ENCODE measurements around the gene GJE1.
A peak's percentile ranks its signal among the peaks of the same experiment; 100 is the strongest.
"Not testable (repeated sequence)": the region's sequence is repeated elsewhere in the genome, so short reads cannot be mapped to it uniquely, and the experiment has no call there.

GJE1 gene

DNA sequence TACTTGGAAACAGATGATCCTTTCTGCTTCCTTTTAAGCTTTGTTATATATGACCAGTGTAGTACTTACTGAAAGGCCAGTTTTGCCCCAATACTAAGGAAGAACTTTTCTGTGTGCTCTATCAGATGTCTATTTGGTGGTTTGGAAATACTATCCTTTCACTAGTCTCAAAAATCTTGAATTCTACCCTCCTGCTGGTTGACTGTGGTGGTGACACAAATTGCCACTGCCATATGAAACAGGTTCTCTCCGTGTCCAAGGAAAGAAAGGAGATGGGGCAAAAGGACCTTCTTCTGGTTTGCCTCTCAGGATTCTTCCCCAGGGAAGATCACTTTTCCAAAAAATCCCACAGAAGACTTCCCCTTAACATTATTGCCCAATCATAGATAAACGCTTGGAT is 6.2 kb downstream of the GJE1 start:
- Histone ChIP-seq H3K4me1 (ENCODE audit: insufficient read depth, low read length) (no peaks in the 10 kb centered on the region), H3K36me3 (ENCODE audit: insufficient read depth, low read length) (no peaks in the 10 kb centered on the region), H3K27me3 (ENCODE audit: control insufficient read depth in 1 of 2, insufficient read depth in 2 of 2, low read length in 2 of 2) (no peaks in the 10 kb centered on the region), H3K9me3 (ENCODE audit: low read length) (no peaks in the 10 kb centered on the region), H3K4me3 (ENCODE audit: low read depth in 1 of 2, low read length in 2 of 2) (no peak overlapping the region), H3K9ac (ENCODE audit: low read length) (no peak overlapping the region), H3K27ac (ENCODE audit: low read depth, low read length) (no peak overlapping the region)

DNA sequence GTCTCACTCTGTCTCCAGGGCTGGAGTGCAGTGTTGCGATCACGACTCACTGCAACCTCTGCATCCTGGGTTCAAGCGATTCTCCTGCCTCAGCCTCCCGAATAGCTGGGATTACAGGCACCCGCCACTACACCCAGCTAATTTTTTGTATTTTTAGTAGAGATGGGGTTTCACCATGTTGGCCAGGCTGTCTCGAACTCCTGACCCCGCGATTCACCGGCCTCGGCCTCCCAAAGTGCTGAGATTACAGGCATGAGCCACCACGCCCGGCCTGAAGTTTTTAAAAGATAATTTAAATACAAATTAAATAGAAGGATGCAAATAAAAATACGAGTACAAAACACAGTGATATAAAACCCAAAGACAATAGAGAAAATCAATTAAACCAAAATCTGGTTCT is 8.8 kb downstream of the GJE1 start:
- H3K36me3 ChIP-seq (ENCODE audit: insufficient read depth, low read length); H3K4me3 ChIP-seq (ENCODE audit: low read depth in 1 of 2, low read length in 2 of 2); H3K9me3 ChIP-seq (ENCODE audit: low read length); H3K9ac ChIP-seq (ENCODE audit: low read length); H3K27ac ChIP-seq (ENCODE audit: low read depth, low read length); H3K27me3 ChIP-seq (ENCODE audit: control insufficient read depth in 1 of 2, insufficient read depth in 2 of 2, low read length in 2 of 2); H3K4me1 ChIP-seq (ENCODE audit: insufficient read depth, low read length): not testable (repeated sequence)

DNA sequence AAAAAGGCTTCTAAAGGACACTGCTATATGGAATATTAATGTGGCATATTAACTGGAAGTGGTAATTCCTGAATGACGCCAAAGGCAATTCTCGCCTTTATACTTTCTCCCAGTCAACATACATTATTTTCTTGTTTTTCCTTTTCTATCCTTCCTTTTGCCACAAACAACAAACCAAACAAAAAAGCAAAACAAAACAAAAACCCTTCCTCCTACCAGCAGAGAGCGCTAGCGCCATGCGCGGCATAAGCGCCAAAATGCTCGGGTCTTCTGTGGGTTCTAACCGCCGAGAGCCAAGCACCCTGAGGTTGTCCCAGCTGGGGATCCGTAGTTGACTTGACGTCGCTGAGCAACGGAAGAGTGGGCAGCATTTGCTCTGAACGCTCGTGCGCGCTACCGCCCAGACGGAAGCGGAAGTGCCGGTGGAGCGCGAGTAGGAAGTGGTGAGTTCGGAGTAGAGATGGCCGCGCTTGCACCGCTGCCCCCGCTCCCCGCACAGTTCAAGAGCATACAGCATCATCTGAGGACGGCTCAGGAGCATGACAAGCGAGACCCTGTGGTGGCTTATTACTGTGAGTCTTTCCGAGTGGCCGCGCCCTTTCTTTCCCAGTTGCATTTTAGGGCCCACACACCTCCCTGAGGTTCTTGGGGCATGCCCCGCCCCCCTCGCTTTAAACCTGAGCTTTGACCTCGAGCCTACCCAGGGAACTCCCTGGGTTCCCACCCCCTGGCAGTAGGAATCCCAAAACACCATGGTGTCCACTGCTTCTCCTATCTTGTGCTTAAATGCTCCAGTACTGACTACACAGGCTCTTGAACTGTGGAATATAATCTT is 14.3 kb downstream of the GJE1 start, which contains the start of the genes NMBR and VTA1:
TSS of gene NMBR (minus strand) at position 295 of the 835 bp plus-strand sequence. CDS start 58,464 bp downstream, outside the sequence.
TSS of gene VTA1 (plus strand) at position 436 of the 835 bp plus-strand sequence. CDS start at position 461, 25 bp downstream.
- H3K27me3 ChIP-seq (ENCODE audit: control insufficient read depth in 1 of 2, insufficient read depth in 2 of 2, low read length in 2 of 2): no peaks in the 10 kb centered on the region
- peak within 1 kb of the TSS; percentile 75 for H3K9ac ChIP-seq (ENCODE audit: low read length)
- peaks cover 13% of the 10 kb centered on the region for H3K4me1 ChIP-seq (ENCODE audit: insufficient read depth, low read length)
- no peaks in the 10 kb centered on the region for H3K36me3 ChIP-seq (ENCODE audit: insufficient read depth, low read length)
- peak within 1 kb of the TSS; percentile 69 for H3K27ac ChIP-seq (ENCODE audit: low read depth, low read length)
- no peaks in the 10 kb centered on the region for H3K9me3 ChIP-seq (ENCODE audit: low read length)
- H3K4me3 ChIP-seq (ENCODE audit: low read depth in 1 of 2, low read length in 2 of 2): peak within 1 kb of the TSS; percentile 73 to 78

DNA sequence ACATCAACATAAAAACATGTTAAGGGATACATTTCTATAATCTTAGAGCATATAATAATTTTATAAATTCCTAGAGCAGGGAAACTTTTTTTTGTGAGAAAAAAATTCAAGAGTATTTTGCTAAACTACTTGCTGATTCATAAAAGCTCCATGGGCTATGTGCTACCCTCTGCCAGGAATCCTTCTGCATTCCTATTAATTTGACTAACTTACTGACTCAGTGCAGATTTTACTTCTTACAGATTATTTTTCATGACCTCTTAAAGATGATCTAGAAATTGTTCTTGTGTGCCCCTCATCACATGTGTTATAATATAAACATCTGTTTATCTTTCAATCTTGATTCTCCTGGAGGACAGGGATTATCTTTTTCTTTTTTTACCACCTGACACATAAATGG is 20.0 kb downstream of the GJE1 start:
- Histone ChIP-seq H3K9ac (ENCODE audit: low read length) (no peak overlapping the region), H3K27ac (ENCODE audit: low read depth, low read length) (no peak overlapping the region), H3K4me3 (ENCODE audit: low read depth in 1 of 2, low read length in 2 of 2) (no peak overlapping the region), H3K4me1 (ENCODE audit: insufficient read depth, low read length) (peaks cover 23% of the 10 kb centered on the region), H3K9me3 (ENCODE audit: low read length) (no peaks in the 10 kb centered on the region), H3K27me3 (ENCODE audit: control insufficient read depth in 1 of 2, insufficient read depth in 2 of 2, low read length in 2 of 2) (no peaks in the 10 kb centered on the region), H3K36me3 (ENCODE audit: insufficient read depth, low read length) (no peaks in the 10 kb centered on the region)

DNA sequence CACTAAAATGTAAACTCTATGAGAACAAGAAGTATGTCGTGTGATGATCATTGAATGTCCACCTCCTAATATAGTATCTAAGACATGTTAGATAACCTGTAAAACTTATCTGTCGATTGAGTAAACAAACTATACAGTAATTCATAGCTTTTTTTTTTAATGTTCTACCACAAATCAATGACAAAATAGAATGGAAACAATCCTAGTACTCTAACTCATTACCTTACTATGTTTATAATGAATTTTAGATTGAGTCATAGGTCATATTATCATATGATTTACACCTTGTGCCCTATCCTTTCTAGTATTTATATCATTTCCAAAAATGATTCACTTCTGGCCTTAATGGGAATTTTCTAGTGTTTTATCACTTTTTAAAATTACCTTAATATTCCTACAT is 20.5 kb downstream of the GJE1 start:
- H3K9me3 ChIP-seq (ENCODE audit: low read length): no peaks in the 10 kb centered on the region
- no peaks in the 10 kb centered on the region for H3K27me3 ChIP-seq (ENCODE audit: control insufficient read depth in 1 of 2, insufficient read depth in 2 of 2, low read length in 2 of 2)
- H3K9ac ChIP-seq (ENCODE audit: low read length): no peak overlapping the region
- peaks cover 19% of the 10 kb centered on the region for H3K4me1 ChIP-seq (ENCODE audit: insufficient read depth, low read length)
- H3K36me3 ChIP-seq (ENCODE audit: insufficient read depth, low read length): no peaks in the 10 kb centered on the region
- no peak overlapping the region for H3K27ac ChIP-seq (ENCODE audit: low read depth, low read length)
- H3K4me3 ChIP-seq (ENCODE audit: low read depth in 1 of 2, low read length in 2 of 2): no peak overlapping the region

DNA sequence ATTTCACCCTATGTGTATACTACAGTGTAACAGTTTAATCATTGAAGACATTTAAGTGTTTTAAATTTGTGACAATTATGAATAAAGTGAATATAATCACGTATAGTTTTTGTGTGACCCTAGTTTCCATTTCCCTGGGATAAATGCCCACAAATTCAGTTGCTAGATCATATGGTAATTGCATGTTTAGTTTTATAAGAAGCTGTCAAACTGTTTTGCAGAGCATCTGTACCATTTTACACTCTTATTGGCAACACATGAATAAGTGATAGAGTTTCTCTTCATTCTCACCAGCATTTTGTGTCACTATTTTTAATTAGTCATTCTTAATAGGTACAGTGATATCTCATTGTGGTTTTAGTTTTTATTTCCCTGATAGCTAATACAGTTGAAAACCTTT is 21.6 kb downstream of the GJE1 start:
- H3K4me1 ChIP-seq (ENCODE audit: insufficient read depth, low read length): peaks cover 10% of the 10 kb centered on the region
- H3K9ac ChIP-seq (ENCODE audit: low read length): no peak overlapping the region
- H3K4me3 ChIP-seq (ENCODE audit: low read depth in 1 of 2, low read length in 2 of 2): no peak overlapping the region
- no peaks in the 10 kb centered on the region for H3K27me3 ChIP-seq (ENCODE audit: control insufficient read depth in 1 of 2, insufficient read depth in 2 of 2, low read length in 2 of 2)
- no peaks in the 10 kb centered on the region for H3K36me3 ChIP-seq (ENCODE audit: insufficient read depth, low read length)
- no peak overlapping the region for H3K27ac ChIP-seq (ENCODE audit: low read depth, low read length)
- H3K9me3 ChIP-seq (ENCODE audit: low read length): no peaks in the 10 kb centered on the region

DNA sequence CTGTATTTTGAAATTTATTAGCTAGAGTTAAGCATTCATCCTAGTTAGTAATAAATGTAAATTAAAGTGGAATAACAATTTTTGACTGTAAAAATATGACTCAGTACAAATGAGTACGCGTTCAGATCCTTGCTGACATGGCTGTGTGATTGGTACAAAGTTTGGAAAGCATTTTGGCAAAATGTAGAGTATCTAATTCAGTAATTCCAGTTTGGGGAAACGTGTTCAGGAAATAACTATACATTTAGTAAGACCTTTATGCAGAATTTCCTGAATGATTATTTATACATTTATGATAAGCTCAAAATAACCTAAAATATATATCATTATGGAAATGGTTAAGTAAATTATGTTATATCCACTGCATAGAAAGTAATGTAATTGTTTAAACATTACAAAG is 22.4 kb downstream of the GJE1 start:
- Histone ChIP-seq H3K36me3 (ENCODE audit: insufficient read depth, low read length) (no peaks in the 10 kb centered on the region), H3K27ac (ENCODE audit: low read depth, low read length) (no peak overlapping the region), H3K4me1 (ENCODE audit: insufficient read depth, low read length) (peaks cover 10% of the 10 kb centered on the region), H3K27me3 (ENCODE audit: control insufficient read depth in 1 of 2, insufficient read depth in 2 of 2, low read length in 2 of 2) (no peaks in the 10 kb centered on the region), H3K9me3 (ENCODE audit: low read length) (no peaks in the 10 kb centered on the region), H3K4me3 (ENCODE audit: low read depth in 1 of 2, low read length in 2 of 2) (no peak overlapping the region), H3K9ac (ENCODE audit: low read length) (no peak overlapping the region)

DNA sequence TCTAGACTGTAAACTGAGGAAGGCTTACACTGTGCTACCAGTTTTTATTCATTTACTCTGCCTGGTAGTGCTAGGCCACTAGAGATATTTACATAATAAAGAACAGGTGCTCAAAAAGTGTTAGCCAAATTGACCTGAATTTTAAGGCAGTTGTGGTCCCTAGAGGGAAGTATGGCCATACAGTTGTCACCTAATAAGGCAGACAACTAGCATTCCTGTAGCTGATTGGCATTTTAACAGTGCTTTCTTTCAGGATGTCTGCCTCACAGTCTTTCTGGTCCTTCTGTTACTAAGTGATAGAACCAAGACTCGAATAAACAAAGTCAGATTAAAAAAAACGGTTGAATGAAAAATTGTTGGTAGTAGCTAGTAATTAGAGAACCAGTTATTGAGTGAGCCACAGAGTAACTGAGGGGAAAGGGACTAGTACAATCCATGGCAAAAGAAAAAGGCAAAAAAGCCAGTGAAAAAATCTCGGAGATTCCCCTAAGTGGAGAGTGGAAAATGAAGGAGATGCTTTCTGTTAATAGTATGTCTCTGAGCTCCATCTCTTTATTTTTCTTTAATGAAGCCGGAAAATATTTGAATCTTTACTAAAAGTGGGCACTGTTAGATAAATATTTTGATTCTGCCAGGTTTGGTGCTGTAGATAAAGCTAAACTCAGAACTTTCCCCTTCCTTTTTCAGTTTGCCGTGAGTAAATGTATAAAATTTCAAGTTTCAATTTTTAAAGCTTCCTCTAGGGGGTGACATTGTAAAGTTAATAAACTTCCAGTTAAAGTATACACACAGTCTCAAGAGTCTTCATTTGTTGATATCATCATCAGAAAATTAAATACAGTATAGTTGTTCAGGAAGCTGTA is 23.4 kb downstream of the GJE1 start:
- peaks cover 10% of the 10 kb centered on the region for H3K4me1 ChIP-seq (ENCODE audit: insufficient read depth, low read length)
- H3K36me3 ChIP-seq (ENCODE audit: insufficient read depth, low read length): no peaks in the 10 kb centered on the region
- H3K9ac ChIP-seq (ENCODE audit: low read length): no peak overlapping the region
- no peaks in the 10 kb centered on the region for H3K9me3 ChIP-seq (ENCODE audit: low read length)
- peak overlapping the region in 1 of 2 donors; percentile 20 for H3K4me3 ChIP-seq (ENCODE audit: low read depth in 1 of 2, low read length in 2 of 2)
- no peaks in the 10 kb centered on the region for H3K27me3 ChIP-seq (ENCODE audit: control insufficient read depth in 1 of 2, insufficient read depth in 2 of 2, low read length in 2 of 2)
- no peak overlapping the region for H3K27ac ChIP-seq (ENCODE audit: low read depth, low read length)

DNA sequence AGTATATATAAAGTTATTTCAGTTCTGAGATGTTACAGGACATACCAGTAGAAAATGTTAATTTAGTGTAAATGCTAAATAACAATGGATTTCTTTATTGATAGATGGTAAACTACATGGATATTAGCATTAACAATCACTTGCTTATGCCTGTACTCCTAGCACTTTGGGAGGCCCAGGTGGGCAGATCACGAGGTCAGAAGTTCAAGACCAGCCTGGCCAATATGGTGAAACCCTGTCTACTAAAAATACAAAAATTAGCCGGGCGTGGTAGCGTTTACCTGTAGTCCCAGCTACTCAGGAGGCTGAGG is 24.0 kb downstream of the GJE1 start:
- peaks cover 10% of the 10 kb centered on the region for H3K4me1 ChIP-seq (ENCODE audit: insufficient read depth, low read length)
- H3K4me3 ChIP-seq (ENCODE audit: low read depth in 1 of 2, low read length in 2 of 2); H3K9ac ChIP-seq (ENCODE audit: low read length); H3K9me3 ChIP-seq (ENCODE audit: low read length); H3K36me3 ChIP-seq (ENCODE audit: insufficient read depth, low read length); H3K27me3 ChIP-seq (ENCODE audit: control insufficient read depth in 1 of 2, insufficient read depth in 2 of 2, low read length in 2 of 2); H3K27ac ChIP-seq (ENCODE audit: low read depth, low read length): not testable (repeated sequence)

DNA sequence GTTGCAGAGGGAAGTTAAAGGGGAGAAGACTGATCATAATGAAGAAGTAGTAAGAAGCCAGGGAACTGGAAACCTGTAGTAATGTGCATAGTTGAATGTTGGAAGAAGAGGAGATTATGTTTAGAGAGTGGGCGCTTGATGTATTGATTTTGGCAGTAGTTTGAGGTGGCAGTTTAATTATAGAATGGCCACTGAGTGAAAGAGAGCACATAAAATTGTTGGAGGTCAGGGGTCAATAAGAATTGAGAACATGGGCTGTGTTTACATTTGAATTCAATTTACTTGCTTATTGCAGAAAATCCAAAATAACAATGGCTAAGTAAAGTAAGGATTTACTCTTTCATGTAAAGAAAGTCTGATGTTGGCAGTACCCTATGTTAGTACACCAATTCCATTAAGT is 30.1 kb downstream of the GJE1 start:
- Histone ChIP-seq H3K27ac (ENCODE audit: low read depth, low read length) (no peak overlapping the region), H3K9me3 (ENCODE audit: low read length) (no peaks in the 10 kb centered on the region), H3K36me3 (ENCODE audit: insufficient read depth, low read length) (peaks cover 8% of the 10 kb centered on the region), H3K9ac (ENCODE audit: low read length) (no peak overlapping the region), H3K4me1 (ENCODE audit: insufficient read depth, low read length) (no peaks in the 10 kb centered on the region), H3K27me3 (ENCODE audit: control insufficient read depth in 1 of 2, insufficient read depth in 2 of 2, low read length in 2 of 2) (no peaks in the 10 kb centered on the region), H3K4me3 (ENCODE audit: low read depth in 1 of 2, low read length in 2 of 2) (no peak overlapping the region)

DNA sequence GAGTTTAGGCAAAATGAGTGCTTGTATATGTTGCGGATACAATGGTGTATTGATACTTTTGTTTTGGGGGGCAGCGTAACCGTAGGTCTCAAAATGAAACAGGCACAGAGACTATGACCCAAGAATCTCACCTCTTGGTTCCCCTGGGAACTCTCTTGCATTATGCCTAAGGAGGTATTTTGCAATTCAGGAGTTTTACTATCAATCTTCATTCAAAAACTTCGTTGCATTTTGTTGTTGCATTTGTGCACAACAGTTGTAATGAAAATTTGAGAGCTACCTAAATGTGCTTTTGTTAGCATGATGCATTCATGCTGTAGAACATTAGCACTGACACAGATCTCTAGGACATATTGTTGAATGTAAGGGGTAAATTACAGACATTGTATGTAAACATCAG is 32.5 kb downstream of the GJE1 start:
- H3K36me3 ChIP-seq (ENCODE audit: insufficient read depth, low read length): peaks cover 11% of the 10 kb centered on the region
- no peak overlapping the region for H3K27ac ChIP-seq (ENCODE audit: low read depth, low read length)
- no peak overlapping the region for H3K9ac ChIP-seq (ENCODE audit: low read length)
- no peaks in the 10 kb centered on the region for H3K27me3 ChIP-seq (ENCODE audit: control insufficient read depth in 1 of 2, insufficient read depth in 2 of 2, low read length in 2 of 2)
- H3K4me3 ChIP-seq (ENCODE audit: low read depth in 1 of 2, low read length in 2 of 2): no peak overlapping the region
- H3K9me3 ChIP-seq (ENCODE audit: low read length): no peaks in the 10 kb centered on the region
- H3K4me1 ChIP-seq (ENCODE audit: insufficient read depth, low read length): no peaks in the 10 kb centered on the region
